T-helper 9 cell (primary cell): ENCODE measurements around the gene TAS2R20.
"Not testable (repeated sequence)": the region's sequence is repeated elsewhere in the genome, so short reads cannot be mapped to it uniquely, and the experiment has no call there.

Experiments
- DNase-seq: peaks from one replicate; pipeline ENCODE4 v3.0.0-alpha.2; 2020
- total RNA-seq, 2 donors: gene quantifications; one replicate each; lab custom pipeline; 2026; lab: John Stamatoyannopoulos, UW

Gene TAS2R20
- 0.24 to 2.4 reads per million in 2 donors for total RNA-seq

- DNase-seq = no peak
Observed at GRCh38 chr12:10998204-10998603, at the start of gene TAS2R20. Gene TAS2R20, minus strand, starts transcription at chr12:10998304. Its CDS starts 429 bp downstream, at chr12:10997875.

- DNase-seq = not testable (repeated sequence)
Observed at GRCh38 chr12:11041366-11041765, 43.3 kb upstream of the TAS2R20 start.

GRCh38 chr12:11040162-11040561 is 42.1 kb upstream of the TAS2R20 start:
- no peak for DNase-seq

- no peak for DNase-seq
Observed at GRCh38 chr12:11039171-11039570, 41.1 kb upstream of the TAS2R20 start.

- DNase-seq = not testable (repeated sequence)
Observed at GRCh38 chr12:11033959-11034358, 35.9 kb upstream of the TAS2R20 start.

- DNase-seq = no peak
Observed at GRCh38 chr12:11031307-11031706, 33.2 kb upstream of the TAS2R20 start, which contains the start of gene TAS2R31. Gene TAS2R31, minus strand, starts transcription at chr12:11031407. Its CDS starts 72 bp downstream, at chr12:11031335.

GRCh38 chr12:11026118-11026517 is 28.0 kb upstream of the TAS2R20 start:
- DNase-seq = no peak

- no peak for DNase-seq
Observed at GRCh38 chr12:11023387-11023786, 25.3 kb upstream of the TAS2R20 start.

- no peak for DNase-seq
Observed at GRCh38 chr12:11022520-11022919, 24.4 kb upstream of the TAS2R20 start, which contains the start of gene TAS2R19. Gene TAS2R19, minus strand, starts transcription at chr12:11022620. Its CDS starts 49 bp downstream, at chr12:11022571.

- DNase-seq = no peak
Observed at GRCh38 chr12:11016937-11017336, 18.8 kb upstream of the TAS2R20 start.

GRCh38 chr12:11015775-11016430 is 17.8 kb upstream of the TAS2R20 start:
- DNase-seq = no peak

GRCh38 chr12:11014234-11014633 is 16.1 kb upstream of the TAS2R20 start:
- DNase-seq = no peak

- no peak for DNase-seq
Observed at GRCh38 chr12:11007608-11008007, 9.5 kb upstream of the TAS2R20 start.

GRCh38 chr12:10994307-10994706 is 3.8 kb downstream of the TAS2R20 start:
- no peak for DNase-seq

- DNase-seq = no peak
Observed at GRCh38 chr12:10989107-10989506, 9.0 kb downstream of the TAS2R20 start.

GRCh38 chr12:10986812-10987211 is 11.3 kb downstream of the TAS2R20 start, which contains the start of gene TAS2R50:
Gene TAS2R50, minus strand, starts transcription at chr12:10986912. Its CDS starts 52 bp downstream, at chr12:10986860.
- no peak for DNase-seq

GRCh38 chr12:10982244-10982643 is 15.9 kb downstream of the TAS2R20 start:
- peak; percentile 7 for DNase-seq

GRCh38 chr12:10974965-10975364 is 23.1 kb downstream of the TAS2R20 start:
- no peak for DNase-seq

- no peak for DNase-seq
Observed at GRCh38 chr12:10968765-10969456, 29.2 kb downstream of the TAS2R20 start.

GRCh38 chr12:10967409-10967808 is 30.7 kb downstream of the TAS2R20 start:
- no peak for DNase-seq

- DNase-seq = no peak
Observed at GRCh38 chr12:10966314-10966713, 31.8 kb downstream of the TAS2R20 start.

GRCh38 chr12:10965476-10965875 is 32.6 kb downstream of the TAS2R20 start:
- DNase-seq = no peak

GRCh38 chr12:10960211-10960610 is 37.9 kb downstream of the TAS2R20 start:
- DNase-seq = no peak

- no peak for DNase-seq
Observed at GRCh38 chr12:10959804-10960203, 38.3 kb downstream of the TAS2R20 start.
